ENCODE measurements around the gene SRRM3.
"Not testable (repeated sequence)": the region's sequence is repeated elsewhere in the genome, so short reads cannot be mapped to it uniquely, and the experiment has no call there.

Gene SRRM3

DNA sequence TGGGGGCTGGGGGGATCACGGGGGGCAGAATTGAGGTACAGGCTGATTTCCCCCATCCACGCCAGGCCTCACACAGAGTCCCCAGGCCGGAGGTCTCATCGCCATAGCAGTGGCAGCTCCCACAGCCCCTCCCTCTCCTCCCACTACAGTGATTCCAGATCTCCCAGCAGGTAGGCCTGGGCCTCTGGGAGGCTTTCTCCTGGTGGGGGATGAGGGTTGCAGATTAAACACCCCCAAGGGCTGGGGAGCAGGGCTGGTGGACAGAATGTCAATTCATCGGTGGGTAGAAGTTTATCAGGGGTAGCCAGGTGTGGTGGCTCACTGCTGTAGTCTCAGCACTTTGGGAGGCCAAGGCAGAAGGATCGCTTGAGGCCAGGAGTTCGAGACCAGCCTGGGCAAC lies 63.6 kb downstream of the SRRM3 start:
- no peak for DNase-seq (ENCODE audit: low spot score)

GRCh38 chr7:76267107-76267893 lies 65.6 kb downstream of the SRRM3 start:
- DNase-seq (ENCODE audit: low spot score): no peak

GRCh38 chr7:76267894-76268183 lies 66.1 kb downstream of the SRRM3 start:
- DNase-seq (ENCODE audit: low spot score): no peak

- no peak for DNase-seq (ENCODE audit: low spot score)
Observed at GRCh38 chr7:76268376-76268775, 66.7 kb downstream of the SRRM3 start.

DNA sequence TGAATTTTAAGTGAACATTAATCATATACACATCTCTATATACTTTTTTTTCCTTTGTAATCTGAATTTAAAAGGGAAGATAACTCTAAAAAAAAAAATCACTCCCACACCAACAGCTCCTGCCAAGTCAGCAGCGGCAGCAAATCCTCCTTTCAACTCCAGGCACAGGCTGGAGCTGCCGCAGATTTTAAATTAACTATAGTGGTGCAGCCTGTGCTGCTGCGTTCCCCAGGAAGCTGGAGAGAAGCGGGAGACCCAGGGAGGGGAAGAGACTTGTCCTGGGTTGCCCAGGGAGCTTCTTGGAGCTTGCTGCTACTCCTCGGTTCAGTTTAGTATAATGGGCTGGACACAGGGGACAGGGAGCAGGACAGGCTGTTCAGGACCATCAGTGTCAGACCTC lies 68.2 kb downstream of the SRRM3 start:
- no peak for DNase-seq (ENCODE audit: low spot score)

GRCh38 chr7:76271384-76271783 lies 69.7 kb downstream of the SRRM3 start:
- DNase-seq (ENCODE audit: low spot score): not testable (repeated sequence)

- DNase-seq (ENCODE audit: low spot score): no peak
Observed at GRCh38 chr7:76272142-76272541, 70.4 kb downstream of the SRRM3 start.

DNA sequence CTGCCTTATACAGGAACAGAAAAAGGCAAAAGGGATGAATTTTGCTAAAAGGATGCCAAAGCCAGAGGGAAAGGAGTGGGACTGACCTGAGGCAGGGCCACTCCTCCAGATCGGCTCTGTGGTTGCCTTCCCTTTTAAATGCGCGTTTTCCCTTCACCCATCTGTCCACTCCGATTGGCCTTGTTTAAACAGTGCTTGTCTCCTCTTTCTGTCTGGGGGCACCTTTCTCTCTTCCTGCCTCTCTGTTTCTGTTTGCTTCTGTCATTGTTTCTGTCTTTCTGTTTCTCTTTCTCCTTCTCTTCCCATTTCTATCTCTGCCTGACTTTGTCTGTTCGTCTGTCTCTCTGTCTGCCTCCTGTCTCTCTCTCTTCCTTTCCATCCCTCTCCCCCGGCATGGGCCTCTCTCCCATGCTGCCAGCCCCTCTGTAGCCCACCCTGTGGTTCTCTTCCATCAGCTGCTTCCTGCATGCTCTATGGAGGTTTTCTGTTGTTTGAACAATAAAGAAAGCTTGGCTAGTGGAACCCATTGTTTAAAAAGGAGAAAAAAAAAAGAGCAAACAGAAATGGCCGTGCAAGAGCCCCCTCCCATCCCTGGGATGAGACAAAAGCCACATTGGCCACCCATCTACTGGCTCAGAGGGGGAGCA lies 71.3 kb downstream of the SRRM3 start:
- DNase-seq (ENCODE audit: low spot score): no peak

DNA sequence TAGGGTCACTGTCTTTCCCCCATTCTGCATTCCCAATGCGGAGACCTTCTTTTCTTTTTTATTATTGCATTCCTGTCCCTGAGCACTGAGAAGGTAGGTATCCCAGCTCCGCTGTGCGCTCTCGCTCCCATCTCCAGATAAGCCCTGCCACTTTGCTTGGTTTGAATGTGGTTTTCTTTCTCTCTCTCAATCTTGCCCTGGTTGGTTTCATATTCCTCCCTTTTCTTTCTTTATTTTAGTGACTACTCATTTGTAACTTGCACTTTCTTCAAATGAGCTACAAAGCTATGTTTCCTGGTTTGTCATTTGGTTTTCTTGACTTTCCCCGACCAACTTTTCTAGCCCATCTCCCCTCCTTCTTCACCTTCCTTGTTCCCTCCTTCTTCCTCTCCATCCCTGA lies 71.8 kb downstream of the SRRM3 start:
- DNase-seq (ENCODE audit: low spot score): no peak

DNA sequence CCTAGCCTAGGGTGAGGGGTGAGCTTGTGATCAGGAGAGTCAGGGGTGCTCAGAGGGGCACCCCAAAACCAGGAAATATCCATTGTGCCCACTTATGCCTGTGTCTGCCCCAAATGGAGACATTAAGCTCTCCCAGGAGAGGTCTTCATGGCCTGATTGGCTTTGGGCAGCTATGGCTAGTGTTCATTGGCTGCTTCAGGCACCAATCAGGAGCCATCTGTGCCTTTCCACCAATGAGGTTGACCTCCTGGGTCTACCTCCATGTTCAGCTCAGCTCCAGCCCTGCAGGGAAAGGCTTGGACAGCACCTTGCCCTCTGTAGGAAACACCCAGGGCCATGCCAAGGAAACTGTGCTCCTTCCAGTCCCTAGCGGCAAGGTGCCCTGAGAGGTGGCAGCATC lies 76.8 kb downstream of the SRRM3 start:
- peak; percentile 42 for DNase-seq (ENCODE audit: low spot score)

- no peak for DNase-seq (ENCODE audit: low spot score)
Observed at GRCh38 chr7:76280408-76280807, 78.7 kb downstream of the SRRM3 start.

DNA sequence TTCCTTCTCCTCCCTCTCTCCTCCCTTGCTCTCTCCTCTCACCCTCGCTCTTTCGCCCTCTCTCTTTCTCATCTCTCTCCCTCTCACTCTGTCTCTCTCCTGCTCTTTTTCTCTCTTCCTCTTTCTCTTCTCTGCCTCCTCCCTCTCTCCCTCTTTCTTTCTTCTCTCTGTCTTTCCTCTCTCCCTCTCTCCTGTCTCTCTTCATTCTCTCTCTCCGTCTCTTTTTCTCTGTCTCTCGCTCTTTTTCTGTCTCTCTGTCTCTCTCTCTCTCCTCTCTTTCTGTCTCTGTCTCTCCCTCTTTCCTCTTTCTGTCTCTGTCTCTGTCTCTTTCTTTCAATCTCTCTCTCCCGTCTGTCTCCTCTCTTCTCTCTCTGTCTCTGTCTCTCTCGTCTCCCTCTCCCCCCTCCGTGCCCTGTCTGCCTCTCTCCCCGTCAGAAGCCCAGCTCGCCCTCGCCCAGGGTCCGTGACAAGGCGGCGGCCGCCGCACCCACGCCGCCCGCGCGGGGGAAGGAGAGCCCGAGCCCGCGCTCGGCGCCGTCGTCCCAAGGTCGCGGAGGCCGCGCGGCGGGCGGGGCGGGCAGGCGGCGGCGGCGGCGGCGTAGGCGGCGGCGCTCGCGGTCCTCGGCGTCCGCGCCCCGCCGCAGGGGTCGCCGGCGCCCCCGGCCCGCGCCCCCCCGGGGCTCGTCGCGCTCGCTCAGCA lies 79.5 kb downstream of the SRRM3 start:
- no peak for DNase-seq (ENCODE audit: low spot score)

DNA sequence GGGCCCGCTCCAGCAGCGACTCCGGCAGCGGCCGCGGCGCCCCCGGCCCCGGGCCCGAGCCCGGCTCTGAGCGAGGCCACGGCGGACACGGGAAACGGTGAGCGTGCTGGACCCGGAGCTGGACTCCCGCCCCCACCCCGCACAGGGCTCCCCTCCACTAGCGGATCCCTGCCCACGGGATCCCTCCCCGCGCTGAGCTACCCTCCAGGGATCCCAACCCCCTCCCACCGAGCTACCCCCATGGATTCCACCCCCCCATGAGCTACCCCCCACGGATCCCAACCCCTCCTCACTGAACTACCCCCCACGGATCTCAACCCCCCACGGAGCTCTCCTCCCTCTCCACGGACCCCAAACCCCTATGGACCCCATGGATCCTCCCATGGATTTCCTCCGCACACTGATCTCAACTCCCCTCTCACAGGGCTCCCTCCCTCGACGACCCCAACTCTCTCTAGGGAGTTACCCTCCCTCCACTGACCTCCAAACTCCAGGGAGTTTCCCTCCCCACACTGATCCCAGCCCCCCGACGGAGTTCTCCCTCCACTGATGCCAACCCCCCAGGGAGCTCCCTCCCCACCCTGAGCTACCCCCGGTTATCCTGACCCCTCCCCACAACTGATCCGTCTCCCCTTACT lies 80.1 kb downstream of the SRRM3 start:
- no peak for DNase-seq (ENCODE audit: low spot score)

DNA sequence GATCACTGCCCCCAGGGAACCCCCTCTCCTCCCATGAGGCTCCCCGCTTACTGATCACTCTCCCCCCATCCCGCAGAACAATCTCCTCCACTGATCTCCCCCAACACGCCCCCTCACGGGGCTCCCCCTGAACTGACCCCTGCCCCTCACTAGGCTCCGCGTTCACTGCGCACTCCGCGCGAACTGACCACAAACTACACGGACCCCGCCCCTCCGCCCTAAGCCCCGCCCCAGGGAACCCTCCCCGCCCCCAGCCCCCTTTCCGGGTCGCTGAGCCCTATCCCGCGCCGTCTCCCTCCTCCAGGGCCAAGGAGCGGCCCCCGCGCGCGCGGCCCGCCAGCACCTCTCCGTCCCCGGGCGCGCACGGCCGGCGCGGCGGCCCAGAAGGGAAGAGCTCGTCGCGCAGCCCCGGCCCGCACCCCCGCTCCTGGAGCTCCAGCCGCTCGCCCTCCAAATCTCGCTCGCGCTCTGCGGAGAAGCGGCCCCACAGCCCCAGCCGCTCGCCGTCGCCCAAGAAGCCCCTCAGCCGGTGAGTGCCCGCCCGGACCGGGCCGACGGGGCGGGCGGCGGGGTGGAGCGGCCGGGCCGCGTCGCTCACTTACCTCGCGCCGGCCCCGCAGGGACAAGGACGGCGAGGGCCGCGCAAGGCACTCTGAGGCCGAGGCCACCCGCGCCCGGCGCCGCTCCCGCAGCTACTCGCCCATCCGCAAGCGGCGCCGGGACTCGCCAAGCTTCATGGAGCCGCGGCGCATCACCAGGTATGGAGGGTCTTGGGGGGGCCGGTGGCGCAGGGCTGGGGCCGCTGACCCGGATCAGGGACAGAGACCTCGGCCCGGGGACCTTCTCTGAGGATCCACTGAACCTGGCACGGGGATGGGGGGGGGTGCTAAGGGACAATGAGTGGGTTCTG lies 80.9 kb downstream of the SRRM3 start:
- DNase-seq (ENCODE audit: low spot score): no peak

DNA sequence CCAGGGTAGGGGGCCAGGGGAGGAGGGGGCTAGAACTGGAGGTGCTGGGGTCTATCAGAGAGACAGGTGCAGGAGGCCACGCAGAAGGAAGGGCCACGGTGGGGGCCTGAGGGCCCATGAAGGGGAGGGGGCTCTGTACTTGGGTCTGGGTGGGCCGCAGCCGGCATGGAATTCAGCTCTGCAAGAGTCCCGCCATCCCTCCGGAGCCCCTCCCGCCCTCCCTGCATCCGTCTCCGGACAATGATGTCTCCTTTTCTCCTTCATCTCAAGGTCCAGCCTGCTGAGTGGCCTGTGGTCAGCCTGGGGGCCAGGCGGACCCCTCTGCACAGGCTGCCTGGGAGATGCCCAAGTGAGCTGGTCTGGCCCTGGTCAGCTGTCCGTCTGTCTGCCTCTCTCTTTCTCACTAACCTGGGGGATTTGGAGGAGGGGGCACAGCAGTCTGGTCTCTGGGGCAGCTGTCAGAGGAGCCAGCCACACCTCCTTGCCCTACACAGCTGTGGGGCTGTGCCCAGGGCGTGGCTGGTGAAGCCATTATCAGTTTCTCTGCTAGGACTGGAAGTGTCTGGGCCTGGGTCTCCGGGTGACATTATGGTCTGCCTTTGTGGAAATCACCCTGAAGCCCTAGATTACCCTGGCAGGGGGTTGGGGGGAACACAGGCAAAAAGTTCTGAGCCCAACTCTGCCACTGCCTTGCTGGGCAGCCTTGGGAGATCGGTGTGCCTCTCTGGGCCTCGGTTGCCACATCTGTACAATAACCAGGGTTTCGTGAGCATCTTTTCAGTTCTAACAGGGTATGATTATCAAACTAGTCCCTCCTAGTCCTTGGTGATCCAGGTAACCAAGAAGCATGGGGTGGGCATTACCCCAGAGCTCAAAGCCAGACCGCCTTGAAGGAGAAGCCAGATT lies 81.8 kb downstream of the SRRM3 start:
- DNase-seq (ENCODE audit: low spot score): no peak

GRCh38 chr7:76285604-76286374 lies 84.1 kb downstream of the SRRM3 start:
- no peak for DNase-seq (ENCODE audit: low spot score)

DNA sequence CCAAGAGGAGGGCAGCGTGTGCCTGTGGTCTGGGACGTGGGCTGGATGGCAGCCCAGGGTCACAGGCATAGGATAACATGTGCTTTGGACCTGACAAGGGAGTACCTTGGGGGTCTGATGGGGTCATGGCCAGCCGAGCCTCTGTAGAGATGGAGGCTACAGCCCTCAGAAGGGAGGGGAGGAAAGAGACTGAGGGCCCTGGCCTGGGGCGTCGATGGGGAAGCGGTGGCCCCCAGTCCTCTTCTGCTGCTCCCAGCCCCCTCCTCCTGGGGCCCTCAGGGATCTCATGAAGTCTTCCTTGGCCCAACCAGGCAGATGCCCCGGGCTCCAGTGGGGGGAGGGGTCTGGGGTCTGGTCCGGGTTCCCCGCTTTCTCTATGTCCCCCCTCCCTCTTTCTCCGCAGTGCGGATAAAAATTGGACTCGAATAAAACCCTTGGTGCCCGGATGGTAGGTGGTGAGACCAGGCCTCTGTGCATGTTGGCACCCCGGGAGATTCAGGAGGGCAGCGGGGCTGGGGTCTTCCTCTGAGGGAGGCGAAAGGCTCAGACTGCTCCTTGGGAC lies 85.2 kb downstream of the SRRM3 start:
- no peak for DNase-seq (ENCODE audit: low spot score)

DNA sequence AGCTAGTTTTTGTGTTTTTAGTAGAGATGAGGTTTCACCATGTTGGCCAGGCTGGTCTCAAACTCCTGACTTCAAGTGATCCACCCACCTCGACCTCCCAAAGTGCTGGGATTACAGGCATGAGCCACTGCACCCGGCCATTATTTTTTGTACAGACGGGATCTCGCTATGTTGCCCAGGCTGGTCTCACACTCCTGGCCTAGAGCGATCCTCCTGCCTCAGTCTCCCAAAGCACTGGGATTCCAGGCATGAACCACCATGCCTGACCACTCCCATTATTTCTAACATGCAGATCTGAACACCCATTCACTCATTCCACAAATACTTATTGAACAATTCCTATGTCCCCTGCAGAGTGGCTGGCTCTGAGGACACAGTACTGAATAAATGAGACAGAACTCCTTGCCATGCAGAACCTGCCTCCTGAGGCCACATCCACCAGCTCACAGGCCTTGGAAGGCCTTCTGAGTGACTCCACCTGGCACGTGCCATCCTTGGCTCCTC lies 89.2 kb downstream of the SRRM3 start:
- not testable (repeated sequence) for DNase-seq (ENCODE audit: low spot score)

All from cerebellar cortex (tissue), 1 donor.